GM21526 (cell line): Measurements from ENCODE around the gene VASP.
A peak's percentile ranks its signal among the peaks of the same experiment; 100 is the strongest.

ENCODE experiments used
- ATAC-seq: cut with Tn5 transposase; IDR thresholded peaks from one replicate; pipeline ENCODE4 v1.9.1; 2021; ENCODE audit warnings: moderate library complexity; ENCODE audit not compliant: unreplicated experiment, low FRiP score

Gene VASP

GRCh38 chr19:45473682-45474605, 33.3 kb upstream of the VASP start:
- ATAC-seq, result no peak

- no peak for ATAC-seq
Measured at GRCh38 chr19:45474606-45475521, 32.4 kb upstream of the VASP start.

GRCh38 chr19:45475537-45476291, 31.6 kb upstream of the VASP start:
- no peak for ATAC-seq

- no peak for ATAC-seq
Measured at GRCh38 chr19:45476304-45476703, 31.0 kb upstream of the VASP start.

- ATAC-seq, result no peak
Measured at GRCh38 chr19:45477186-45477585, 30.1 kb upstream of the VASP start.

- no peak for ATAC-seq
Measured at GRCh38 chr19:45477713-45478453, 29.4 kb upstream of the VASP start.

- ATAC-seq, result peak; percentile 51
Measured at GRCh38 chr19:45478454-45479238, 28.6 kb upstream of the VASP start.

- ATAC-seq, result no peak
Measured at GRCh38 chr19:45483033-45483432, 24.2 kb upstream of the VASP start.

- no peak for ATAC-seq
Measured at GRCh38 chr19:45484273-45484945, 22.9 kb upstream of the VASP start.

GRCh38 chr19:45485305-45486077, 21.8 kb upstream of the VASP start:
- peak; percentile 81 for ATAC-seq

- no peak for ATAC-seq
Measured at GRCh38 chr19:45488708-45489107, 18.6 kb upstream of the VASP start.

GRCh38 chr19:45489216-45489855, 17.9 kb upstream of the VASP start:
- no peak for ATAC-seq

GRCh38 chr19:45492137-45492626, 15.1 kb upstream of the VASP start:
- no peak for ATAC-seq

GRCh38 chr19:45492627-45493470, 14.4 kb upstream of the VASP start:
- no peak for ATAC-seq

GRCh38 chr19:45494261-45494916, 12.9 kb upstream of the VASP start:
- no peak for ATAC-seq

GRCh38 chr19:45495178-45495577, 12.1 kb upstream of the VASP start:
- no peak for ATAC-seq
